SK-N-SH treated with all-trans-retinoic acid at 6 μM for 48 hours (cell line): ENCODE data around the gene LRBA.

Experiments
- ATAC-seq: fragments of 200-7000 bp; cut with Tn5 transposase; 3 replicates; pipeline ENCODE4 v1.9.1; 2020; ENCODE audit warnings: mild to moderate bottlenecking, moderate library complexity
- ARNTL ChIP-seq: fragments of 450-650 bp; formaldehyde crosslinking; IDR thresholded peaks from 2 replicates; pipeline ENCODE4 v1.5.0; 2020; ENCODE audit warnings: low read depth, mild to moderate bottlenecking, moderate library complexity, borderline replicate concordance
- BACH2 ChIP-seq: fragments of 250-450 bp; sonication (Bioruptor Pico); IDR thresholded peaks from 2 replicates; pipeline ENCODE4 v1.9.0; 2021; ENCODE audit warnings: mild to moderate bottlenecking, borderline replicate concordance
- CSDC2 ChIP-seq: fragments of 250-450 bp; sonication (Bioruptor Pico); IDR thresholded peaks from 2 replicates; pipeline ENCODE4 v1.5.0; 2020; ENCODE audit warnings: mild to moderate bottlenecking, moderate library complexity
- ESRRG ChIP-seq: fragments of 250-450 bp; sonication (Bioruptor Pico); IDR thresholded peaks from 2 replicates; pipeline ENCODE4 v1.6.1; 2021; ENCODE audit warnings: mild to moderate bottlenecking
- GLIS3 ChIP-seq: fragments of 250-450 bp; sonication (Bioruptor Pico); IDR thresholded peaks from 2 replicates; pipeline ENCODE4 v1.5.0; 2020; ENCODE audit warnings: mild to moderate bottlenecking, moderate library complexity
- ISL1 ChIP-seq: fragments of 250-450 bp; sonication (Bioruptor Pico); IDR thresholded peaks from 2 replicates; pipeline ENCODE4 v2.1.2; 2022; ENCODE audit warnings: mild to moderate bottlenecking, moderate library complexity
- OSR1 ChIP-seq: fragments of 250-450 bp; sonication (Bioruptor Pico); IDR thresholded peaks from 2 replicates; pipeline ENCODE4 v1.8.0; 2022; ENCODE audit warnings: moderate library complexity, mild to moderate bottlenecking, inconsistent platforms
- PPARA ChIP-seq: fragments of 250-450 bp; sonication (Bioruptor Pico); IDR thresholded peaks from 2 replicates; pipeline ENCODE4 v1.5.0; 2020; ENCODE audit warnings: mild to moderate bottlenecking, borderline replicate concordance
- SNAI2 ChIP-seq: fragments of 250-450 bp; sonication (Bioruptor Pico); IDR thresholded peaks from 2 replicates; pipeline ENCODE4 v1.5.0; 2020; ENCODE audit warnings: mild to moderate bottlenecking, moderate library complexity
- TCF4 ChIP-seq: fragments of 250-450 bp; sonication (Bioruptor Pico); IDR thresholded peaks from 2 replicates; pipeline ENCODE4 v1.8.0; 2021; ENCODE audit warnings: mild to moderate bottlenecking, moderate library complexity, borderline replicate concordance
- TOX ChIP-seq: fragments of 250-450 bp; sonication (Bioruptor Pico); IDR thresholded peaks from 2 replicates; pipeline ENCODE4 v1.8.0; 2021; ENCODE audit warnings: mild to moderate bottlenecking, moderate library complexity, borderline replicate concordance
- ZC3H10 ChIP-seq: fragments of 250-450 bp; sonication (Bioruptor Pico); IDR thresholded peaks from 2 replicates; pipeline ENCODE4 v1.5.1; 2021; ENCODE audit warnings: mild to moderate bottlenecking, moderate library complexity
- ZFP30 ChIP-seq: fragments of 450-650 bp; formaldehyde crosslinking; IDR thresholded peaks from 2 replicates; pipeline ENCODE4 v1.5.0; 2022; ENCODE audit warnings: mild to moderate bottlenecking, moderate library complexity
- ZNF565 ChIP-seq: fragments of 450-650 bp; formaldehyde crosslinking; conservative IDR thresholded peaks from 2 replicates; pipeline ENCODE4 v1.5.0; 2020; ENCODE audit warnings: low read depth, mild to moderate bottlenecking, moderate library complexity
- ZNF70 ChIP-seq: fragments of 450-650 bp; formaldehyde crosslinking; IDR thresholded peaks from 2 replicates; pipeline ENCODE4 v1.5.0; 2020; ENCODE audit warnings: mild to moderate bottlenecking, moderate library complexity
- ZNF8 ChIP-seq: fragments of 450-650 bp; formaldehyde crosslinking; IDR thresholded peaks from 2 replicates; pipeline ENCODE4 v1.5.0; 2020; ENCODE audit warnings: mild to moderate bottlenecking, moderate library complexity
- TF ChIP-seq, protein P1 (sequence below): fragments of 250-450 bp; sonication (Bioruptor Pico); IDR thresholded peaks from 2 replicates; pipeline ENCODE4 v1.5.0; 2020; ENCODE audit warnings: mild to moderate bottlenecking, moderate library complexity
- TF ChIP-seq, protein P2 (sequence below): fragments of 250-450 bp; sonication (Bioruptor Pico); IDR thresholded peaks from 2 replicates; pipeline ENCODE4 v1.5.1; 2020; ENCODE audit warnings: low read depth, mild to moderate bottlenecking, moderate library complexity
- TF ChIP-seq, protein P3 (sequence below): fragments of 250-450 bp; sonication (Bioruptor Pico); IDR thresholded peaks from 2 replicates; pipeline ENCODE4 v1.8.0; 2020; ENCODE audit warnings: mild to moderate bottlenecking, moderate library complexity, borderline replicate concordance
- TF ChIP-seq, protein P4 (sequence below): fragments of 250-450 bp; sonication (Bioruptor Pico); IDR thresholded peaks from 2 replicates; pipeline ENCODE4 v1.5.1; 2021; ENCODE audit warnings: mild to moderate bottlenecking, moderate library complexity
- TF ChIP-seq, protein P5 (sequence below): fragments of 250-450 bp; sonication (Bioruptor Pico); IDR thresholded peaks from 2 replicates; pipeline ENCODE4 v1.8.0; 2021; ENCODE audit warnings: low read depth, mild to moderate bottlenecking, moderate library complexity, borderline replicate concordance

The LRBA gene

DNA sequence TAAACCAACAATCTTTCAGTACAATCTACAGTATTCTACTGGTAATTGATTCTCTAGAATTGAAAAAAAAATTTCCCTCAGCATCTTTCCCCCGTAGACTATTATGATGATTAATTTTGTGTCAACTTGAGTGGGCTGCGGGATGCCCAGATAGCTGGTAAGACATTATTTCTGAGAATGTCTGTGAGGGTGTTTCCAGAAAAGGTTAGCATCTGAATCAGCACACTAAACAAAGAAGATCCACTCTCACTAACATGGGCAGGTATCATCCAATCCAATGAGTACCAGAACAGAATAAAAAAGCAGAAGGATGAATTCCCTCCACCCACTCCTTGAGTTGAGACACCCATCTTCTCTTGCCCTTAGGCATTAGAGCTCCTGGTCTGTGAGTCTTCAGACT is 619.2 kb downstream of the LRBA start (continued):
- TF ChIP-seq ZC3H10 (CRISPR knock-in tag) (no peak), OSR1 (CRISPR knock-in tag) (no peak), ZNF70 (CRISPR knock-in tag) (no peak), GLIS3 (CRISPR knock-in tag) (no peak), TCF4 (CRISPR knock-in tag) (no peak)
- TF ChIP-seq, protein P1, sequence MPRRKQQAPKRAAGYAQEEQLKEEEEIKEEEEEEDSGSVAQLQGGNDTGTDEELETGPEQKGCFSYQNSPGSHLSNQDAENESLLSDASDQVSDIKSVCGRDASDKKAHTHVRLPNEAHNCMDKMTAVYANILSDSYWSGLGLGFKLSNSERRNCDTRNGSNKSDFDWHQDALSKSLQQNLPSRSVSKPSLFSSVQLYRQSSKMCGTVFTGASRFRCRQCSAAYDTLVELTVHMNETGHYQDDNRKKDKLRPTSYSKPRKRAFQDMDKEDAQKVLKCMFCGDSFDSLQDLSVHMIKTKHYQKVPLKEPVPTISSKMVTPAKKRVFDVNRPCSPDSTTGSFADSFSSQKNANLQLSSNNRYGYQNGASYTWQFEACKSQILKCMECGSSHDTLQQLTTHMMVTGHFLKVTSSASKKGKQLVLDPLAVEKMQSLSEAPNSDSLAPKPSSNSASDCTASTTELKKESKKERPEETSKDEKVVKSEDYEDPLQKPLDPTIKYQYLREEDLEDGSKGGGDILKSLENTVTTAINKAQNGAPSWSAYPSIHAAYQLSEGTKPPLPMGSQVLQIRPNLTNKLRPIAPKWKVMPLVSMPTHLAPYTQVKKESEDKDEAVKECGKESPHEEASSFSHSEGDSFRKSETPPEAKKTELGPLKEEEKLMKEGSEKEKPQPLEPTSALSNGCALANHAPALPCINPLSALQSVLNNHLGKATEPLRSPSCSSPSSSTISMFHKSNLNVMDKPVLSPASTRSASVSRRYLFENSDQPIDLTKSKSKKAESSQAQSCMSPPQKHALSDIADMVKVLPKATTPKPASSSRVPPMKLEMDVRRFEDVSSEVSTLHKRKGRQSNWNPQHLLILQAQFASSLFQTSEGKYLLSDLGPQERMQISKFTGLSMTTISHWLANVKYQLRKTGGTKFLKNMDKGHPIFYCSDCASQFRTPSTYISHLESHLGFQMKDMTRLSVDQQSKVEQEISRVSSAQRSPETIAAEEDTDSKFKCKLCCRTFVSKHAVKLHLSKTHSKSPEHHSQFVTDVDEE (CRISPR knock-in tag): no peak

DNA sequence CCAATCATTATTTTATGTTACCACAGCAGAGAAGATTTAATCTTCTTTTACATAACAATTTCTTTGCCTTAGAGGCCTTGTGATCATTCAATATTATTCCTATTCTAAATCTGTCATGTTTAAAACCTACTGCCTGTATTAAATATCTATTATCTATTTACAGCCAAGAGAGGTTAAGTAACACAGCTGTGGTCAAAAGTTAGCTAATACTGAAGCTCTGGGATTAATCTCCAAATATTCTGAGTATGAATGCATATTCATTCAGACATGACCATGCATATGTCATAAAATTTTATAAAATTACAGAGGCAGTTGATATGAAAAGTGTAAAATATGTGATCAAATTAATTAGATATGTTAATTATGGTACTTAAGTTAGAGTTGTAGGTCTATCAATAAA is 621.0 kb downstream of the LRBA start:
- TF ChIP-seq BACH2 (CRISPR knock-in tag): no peak
- no peak for TF ChIP-seq TCF4 (CRISPR knock-in tag)
- TF ChIP-seq, protein P2, sequence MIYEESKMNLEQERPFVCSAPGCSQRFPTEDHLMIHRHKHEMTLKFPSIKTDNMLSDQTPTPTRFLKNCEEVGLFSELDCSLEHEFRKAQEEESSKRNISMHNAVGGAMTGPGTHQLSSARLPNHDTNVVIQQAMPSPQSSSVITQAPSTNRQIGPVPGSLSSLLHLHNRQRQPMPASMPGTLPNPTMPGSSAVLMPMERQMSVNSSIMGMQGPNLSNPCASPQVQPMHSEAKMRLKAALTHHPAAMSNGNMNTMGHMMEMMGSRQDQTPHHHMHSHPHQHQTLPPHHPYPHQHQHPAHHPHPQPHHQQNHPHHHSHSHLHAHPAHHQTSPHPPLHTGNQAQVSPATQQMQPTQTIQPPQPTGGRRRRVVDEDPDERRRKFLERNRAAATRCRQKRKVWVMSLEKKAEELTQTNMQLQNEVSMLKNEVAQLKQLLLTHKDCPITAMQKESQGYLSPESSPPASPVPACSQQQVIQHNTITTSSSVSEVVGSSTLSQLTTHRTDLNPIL (CRISPR knock-in tag): no peak
- no peak for TF ChIP-seq ISL1 (CRISPR knock-in tag)
- TF ChIP-seq TOX (CRISPR knock-in tag): no peak
- no peak for TF ChIP-seq CSDC2

DNA sequence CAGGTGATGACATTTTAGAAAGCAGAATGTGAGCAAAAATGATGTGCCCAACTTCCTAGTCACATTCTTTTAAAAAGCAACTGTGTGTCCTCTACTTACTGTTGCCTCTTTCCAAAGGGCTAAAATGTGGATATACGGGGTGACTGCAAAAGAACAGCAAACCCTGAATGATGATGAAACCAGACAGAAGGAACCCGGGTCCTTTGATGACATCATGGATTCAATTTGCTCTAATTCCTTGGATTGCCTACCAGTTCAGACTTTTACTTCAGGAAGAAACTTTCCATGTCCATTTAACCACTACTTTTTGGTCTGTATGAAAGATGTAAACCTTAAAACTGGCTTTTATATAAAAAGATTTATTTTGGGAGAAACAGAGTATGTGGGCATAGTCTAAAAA is 624.0 kb downstream of the LRBA start:
- no peak for ATAC-seq
- TF ChIP-seq CSDC2 (no peak), ZNF70 (CRISPR knock-in tag) (no peak), ZNF565 (CRISPR knock-in tag) (no peak), ESRRG (no peak), TCF4 (CRISPR knock-in tag) (no peak), BACH2 (CRISPR knock-in tag) (no peak)
- TF ChIP-seq, protein P3, sequence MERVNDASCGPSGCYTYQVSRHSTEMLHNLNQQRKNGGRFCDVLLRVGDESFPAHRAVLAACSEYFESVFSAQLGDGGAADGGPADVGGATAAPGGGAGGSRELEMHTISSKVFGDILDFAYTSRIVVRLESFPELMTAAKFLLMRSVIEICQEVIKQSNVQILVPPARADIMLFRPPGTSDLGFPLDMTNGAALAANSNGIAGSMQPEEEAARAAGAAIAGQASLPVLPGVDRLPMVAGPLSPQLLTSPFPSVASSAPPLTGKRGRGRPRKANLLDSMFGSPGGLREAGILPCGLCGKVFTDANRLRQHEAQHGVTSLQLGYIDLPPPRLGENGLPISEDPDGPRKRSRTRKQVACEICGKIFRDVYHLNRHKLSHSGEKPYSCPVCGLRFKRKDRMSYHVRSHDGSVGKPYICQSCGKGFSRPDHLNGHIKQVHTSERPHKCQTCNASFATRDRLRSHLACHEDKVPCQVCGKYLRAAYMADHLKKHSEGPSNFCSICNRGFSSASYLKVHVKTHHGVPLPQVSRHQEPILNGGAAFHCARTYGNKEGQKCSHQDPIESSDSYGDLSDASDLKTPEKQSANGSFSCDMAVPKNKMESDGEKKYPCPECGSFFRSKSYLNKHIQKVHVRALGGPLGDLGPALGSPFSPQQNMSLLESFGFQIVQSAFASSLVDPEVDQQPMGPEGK (CRISPR knock-in tag): no peak
- TF ChIP-seq, protein P2 (CRISPR knock-in tag): no peak

More for the DNA sequence above, 621.0 kb downstream of the LRBA start:
- no peak for ATAC-seq

DNA sequence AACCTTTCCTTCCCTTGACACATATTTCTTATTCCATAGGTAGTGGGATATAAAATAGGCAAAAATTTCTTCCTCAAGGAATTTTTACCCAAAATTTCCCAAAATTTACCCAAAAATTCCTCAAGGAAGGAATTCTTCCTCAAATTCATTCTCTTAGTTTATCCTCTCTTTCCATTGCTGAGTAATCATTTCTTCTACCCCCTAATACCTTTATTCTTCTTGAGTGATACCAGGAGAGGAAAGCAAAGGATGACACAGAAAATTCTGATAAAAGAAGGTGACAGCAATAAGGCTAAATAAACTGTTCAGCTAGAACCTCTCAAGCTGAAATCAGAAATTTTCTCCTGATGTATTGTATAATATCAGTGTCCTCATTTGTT is 624.6 kb downstream of the LRBA start:
- no peak for ATAC-seq
- TF ChIP-seq, protein P3 (CRISPR knock-in tag): no peak
- TF ChIP-seq ARNTL (CRISPR knock-in tag) (no peak), ZNF8 (no peak), CSDC2 (no peak), GLIS3 (CRISPR knock-in tag) (no peak), ZC3H10 (CRISPR knock-in tag) (no peak), PPARA (no peak), TOX (CRISPR knock-in tag) (no peak), OSR1 (CRISPR knock-in tag) (no peak), ZFP30 (CRISPR knock-in tag) (no peak), SNAI2 (CRISPR knock-in tag) (no peak), TCF4 (CRISPR knock-in tag) (no peak), ZNF565 (CRISPR knock-in tag) (no peak)
- TF ChIP-seq, protein P2 (CRISPR knock-in tag): no peak
- TF ChIP-seq, protein P4, sequence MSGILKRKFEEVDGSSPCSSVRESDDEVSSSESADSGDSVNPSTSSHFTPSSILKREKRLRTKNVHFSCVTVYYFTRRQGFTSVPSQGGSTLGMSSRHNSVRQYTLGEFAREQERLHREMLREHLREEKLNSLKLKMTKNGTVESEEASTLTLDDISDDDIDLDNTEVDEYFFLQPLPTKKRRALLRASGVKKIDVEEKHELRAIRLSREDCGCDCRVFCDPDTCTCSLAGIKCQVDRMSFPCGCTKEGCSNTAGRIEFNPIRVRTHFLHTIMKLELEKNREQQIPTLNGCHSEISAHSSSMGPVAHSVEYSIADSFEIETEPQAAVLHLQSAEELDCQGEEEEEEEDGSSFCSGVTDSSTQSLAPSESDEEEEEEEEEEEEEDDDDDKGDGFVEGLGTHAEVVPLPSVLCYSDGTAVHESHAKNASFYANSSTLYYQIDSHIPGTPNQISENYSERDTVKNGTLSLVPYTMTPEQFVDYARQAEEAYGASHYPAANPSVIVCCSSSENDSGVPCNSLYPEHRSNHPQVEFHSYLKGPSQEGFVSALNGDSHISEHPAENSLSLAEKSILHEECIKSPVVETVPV (CRISPR knock-in tag): no peak
- TF ChIP-seq, protein P5, sequence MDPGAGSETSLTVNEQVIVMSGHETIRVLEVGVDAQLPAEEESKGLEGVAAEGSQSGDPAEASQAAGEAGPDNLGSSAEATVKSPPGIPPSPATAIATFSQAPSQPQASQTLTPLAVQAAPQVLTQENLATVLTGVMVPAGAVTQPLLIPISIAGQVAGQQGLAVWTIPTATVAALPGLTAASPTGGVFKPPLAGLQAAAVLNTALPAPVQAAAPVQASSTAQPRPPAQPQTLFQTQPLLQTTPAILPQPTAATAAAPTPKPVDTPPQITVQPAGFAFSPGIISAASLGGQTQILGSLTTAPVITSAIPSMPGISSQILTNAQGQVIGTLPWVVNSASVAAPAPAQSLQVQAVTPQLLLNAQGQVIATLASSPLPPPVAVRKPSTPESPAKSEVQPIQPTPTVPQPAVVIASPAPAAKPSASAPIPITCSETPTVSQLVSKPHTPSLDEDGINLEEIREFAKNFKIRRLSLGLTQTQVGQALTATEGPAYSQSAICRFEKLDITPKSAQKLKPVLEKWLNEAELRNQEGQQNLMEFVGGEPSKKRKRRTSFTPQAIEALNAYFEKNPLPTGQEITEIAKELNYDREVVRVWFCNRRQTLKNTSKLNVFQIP (CRISPR knock-in tag): no peak
